ENCODE results near the gene PCDHGA7. TPM values are rescaled to one million over a fixed set of nuclear protein-coding genes. Genes with fewer than 3 reads are reported as not detected.

PCDHGA7 gene
- polyA plus RNA-seq, 1 donor (not counting 4 experiments of a cell fraction or from before 2014, with no cell fraction given) = 0.13 TPM

GRCh38 chr5:141419074-141419880 lies 36.7 kb downstream of the PCDHGA7 start:
- dilution Hi-C loops (cut with MboI; ENCODE audit: extremely low pct_ligation_motif_present, low sequenced_read_pairs) = no loop called here
- Histone ChIP-seq H3K4me3 (ENCODE audit: control insufficient read depth in 2 of 3, extremely low read depth in 1 of 3, insufficient read depth in 2 of 3, low read depth in 1 of 3, low read length in 3 of 3) (no peak overlapping the region), H4K20me1 (ENCODE audit: control insufficient read depth, extremely low read depth, insufficient read depth, low read length) (no peaks in the 10 kb centered on the region), H2AFZ (ENCODE audit: control insufficient read depth, low read length) (no peak overlapping the region), H3K9me3 (ENCODE audit: control insufficient read depth, low read depth, low read length) (peaks cover 28% of the 10 kb centered on the region), H3K79me2 (ENCODE audit: control insufficient read depth, insufficient read depth, low read length) (no peaks in the 10 kb centered on the region), H3K27ac (ENCODE audit: control insufficient read depth, insufficient read depth, low read length) (no peak overlapping the region), H3K4me2 (ENCODE audit: control insufficient read depth, extremely low read depth, insufficient read depth, low read depth, low read length) (no peak overlapping the region), H3K9ac (ENCODE audit: control insufficient read depth, extremely low read depth, insufficient read depth, low read length) (no peak overlapping the region), H3K27me3 (ENCODE audit: control insufficient read depth, extremely low read depth, insufficient read depth, low read length) (peaks cover 33% of the 10 kb centered on the region), H3K36me3 (ENCODE audit: control insufficient read depth in 2 of 2, extremely low read depth in 1 of 2, insufficient read depth in 2 of 2, low read length in 2 of 2) (no peaks in the 10 kb centered on the region), H3K9me1 (ENCODE audit: control insufficient read depth, extremely low read depth, insufficient read depth, low read length) (no peaks in the 10 kb centered on the region), H3K4me1 (ENCODE audit: control insufficient read depth, extremely low read depth, insufficient read depth, low read length) (no peaks in the 10 kb centered on the region)
- no peak for FAIRE-seq
- no peak for DNase-seq (ENCODE audit: low read depth, low spot score)
- TF ChIP-seq CTCF (optimal IDR thresholded peaks at IDR 0.05 in 1 of 3, IDR thresholded peaks at IDR 0.05 in 1 of 3, conservative IDR thresholded peaks at IDR 0.05 in 1 of 3; ENCODE audit: extremely low read depth in 1 of 3, insufficient read depth in 2 of 3, low read length in 3 of 3) (no peak), EZH2 (IDR thresholded peaks at IDR 0.05; ENCODE audit: low read length) (no peak)

- Histone ChIP-seq H3K9me3 (ENCODE audit: control insufficient read depth, low read depth, low read length) (peaks cover 25% of the 10 kb centered on the region), H3K36me3 (ENCODE audit: control insufficient read depth in 2 of 2, extremely low read depth in 1 of 2, insufficient read depth in 2 of 2, low read length in 2 of 2) (no peaks in the 10 kb centered on the region), H4K20me1 (ENCODE audit: control insufficient read depth, extremely low read depth, insufficient read depth, low read length) (no peaks in the 10 kb centered on the region), H3K27me3 (ENCODE audit: control insufficient read depth, extremely low read depth, insufficient read depth, low read length) (peaks cover 34% of the 10 kb centered on the region), H3K9me1 (ENCODE audit: control insufficient read depth, extremely low read depth, insufficient read depth, low read length) (no peaks in the 10 kb centered on the region), H3K9ac (ENCODE audit: control insufficient read depth, extremely low read depth, insufficient read depth, low read length) (peak within 1 kb of the TSS; percentile 42), H3K4me2 (ENCODE audit: control insufficient read depth, extremely low read depth, insufficient read depth, low read depth, low read length) (peak within 1 kb of the TSS; percentile 69), H3K27ac (ENCODE audit: control insufficient read depth, insufficient read depth, low read length) (no peak within 1 kb of the TSS), H3K4me3 (ENCODE audit: control insufficient read depth in 2 of 3, extremely low read depth in 1 of 3, insufficient read depth in 2 of 3, low read depth in 1 of 3, low read length in 3 of 3) (peak within 1 kb of the TSS; percentile 37 to 68 (median 60)), H3K79me2 (ENCODE audit: control insufficient read depth, insufficient read depth, low read length) (no peaks in the 10 kb centered on the region), H3K4me1 (ENCODE audit: control insufficient read depth, extremely low read depth, insufficient read depth, low read length) (no peaks in the 10 kb centered on the region), H2AFZ (ENCODE audit: control insufficient read depth, low read length) (peak within 1 kb of the TSS; percentile 65)
- FAIRE-seq (peak; percentile 53), DNase-seq (ENCODE audit: low read depth, low spot score) (no peak)
- dilution Hi-C loops (cut with MboI; ENCODE audit: extremely low pct_ligation_motif_present, low sequenced_read_pairs) = no loop called here
- TF ChIP-seq EZH2 (IDR thresholded peaks at IDR 0.05; ENCODE audit: low read length) (no peak), CTCF (optimal IDR thresholded peaks at IDR 0.05 in 1 of 3, IDR thresholded peaks at IDR 0.05 in 1 of 3, conservative IDR thresholded peaks at IDR 0.05 in 1 of 3; ENCODE audit: extremely low read depth in 1 of 3, insufficient read depth in 2 of 3, low read length in 3 of 3) (peak; percentile 52 to 70 (median 64))
Observed at GRCh38 chr5:141420855-141421488, 38.4 kb downstream of the PCDHGA7 start, which contains the start of gene PCDHGA11. Gene PCDHGA11 (plus strand): TSS chr5:141421051. CDS start chr5:141421228, 177 bp downstream.

All from keratinocyte (primary cell).